H1 (cell line): Measurements from ENCODE around the gene HSF4. TPM values are rescaled to one million over a fixed set of nuclear protein-coding genes. Genes with fewer than 3 reads are reported as not detected.

Experiments
- CTCF ChIA-PET: fragments of 300-600 bp; sonication (Branson Sonifier 250); formaldehyde crosslinking; loops from one replicate; lab custom pipeline; 2021; ENCODE audit not compliant: partially characterized antibody; lab: Charles Lee
- POLR2A ChIA-PET: fragments of 300-600 bp; sonication (Branson Sonifier 250); formaldehyde crosslinking; loops from one replicate; lab custom pipeline; 2021; ENCODE audit warnings: inconsistent platforms; ENCODE audit not compliant: partially characterized antibody; lab: Charles Lee
- DNase-seq, 2 experiments: peaks; one replicate each; pipeline versions ENCODE4 v3.0.0 to v3.0.0-alpha.2; 2010 to 2022; ENCODE audit warnings: low spot score in 2 of 2, low read depth in 1 of 2, mixed read lengths in 1 of 2
- FAIRE-seq: peaks from 2 replicates; lab custom pipeline; 2011; peaks lifted over from hg19 to GRCh38; lab: Jason Lieb, UNC
- H2AFZ ChIP-seq: 2 replicates; pipeline ENCODE4 v1.8.1; 2012; ENCODE audit warnings: low read length, inconsistent platforms
- H2AK5ac ChIP-seq: 2 replicates; pipeline ENCODE4 v1.6.1; 2013; ENCODE audit warnings: low read depth, low read length
- H2BK120ac ChIP-seq: replicated peaks from 2 replicates; pipeline ENCODE3; 2013; ENCODE audit warnings: low read depth, low read length, inconsistent platforms
- H2BK12ac ChIP-seq: 2 replicates; pipeline ENCODE4 v1.6.1; 2013; ENCODE audit warnings: low read depth, low read length
- H2BK15ac ChIP-seq: 2 replicates; pipeline ENCODE4 v1.6.1; 2013; ENCODE audit warnings: low read length
- H2BK20ac ChIP-seq: 2 replicates; pipeline ENCODE4 v1.6.1; 2013; ENCODE audit warnings: low read length
- H2BK5ac ChIP-seq: 2 replicates; pipeline ENCODE4 v1.6.1; 2013; ENCODE audit warnings: low read depth, low read length
- H3K14ac ChIP-seq: 2 replicates; pipeline ENCODE4 v1.6.1; 2013; ENCODE audit warnings: inconsistent platforms; ENCODE audit not compliant: insufficient read length
- H3K18ac ChIP-seq: 2 replicates; pipeline ENCODE4 v1.6.1; 2013; ENCODE audit warnings: low read length; ENCODE audit errors: extremely low read depth
- H3K23ac ChIP-seq: 2 replicates; pipeline ENCODE4 v1.6.1; 2013; ENCODE audit warnings: inconsistent platforms; ENCODE audit not compliant: insufficient read length
- H3K23me2 ChIP-seq: 2 replicates; pipeline ENCODE4 v1.6.1; 2013; ENCODE audit warnings: low read depth, low read length
- H3K27ac ChIP-seq: 2 replicates; pipeline ENCODE4 v1.6.1; 2011; ENCODE audit warnings: low read depth, low read length, inconsistent platforms
- H3K27me3 ChIP-seq, 4 experiments: replicated peaks in 1 of 4; 1 replicate in 1 of 4; 2 replicates in 3 of 4; pipeline versions ENCODE4 v1.6.1 to v1.8.1; 2011 to 2013; ENCODE audit warnings: low read length in 3 of 4, mild to moderate bottlenecking in 3 of 4, inconsistent platforms in 2 of 4, mixed read lengths in 2 of 4, moderate library complexity in 1 of 4; ENCODE audit not compliant: control insufficient read depth in 3 of 4, insufficient read depth in 3 of 4; ENCODE audit errors: extremely low read depth in 1 of 4
- H3K36me3 ChIP-seq, 4 experiments: 2 replicates each; pipeline versions ENCODE4 v1.6.1 to v1.8.1; 2011 to 2013; ENCODE audit warnings: mild to moderate bottlenecking in 4 of 4, low read length in 3 of 4, moderate library complexity in 2 of 4, control low read depth in 1 of 4, inconsistent platforms in 1 of 4; ENCODE audit not compliant: insufficient read depth in 4 of 4, control insufficient read depth in 2 of 4
- H3K4ac ChIP-seq: replicated peaks from 2 replicates; pipeline ENCODE3; 2013; ENCODE audit warnings: low read length, low read depth, mixed read lengths, inconsistent platforms; ENCODE audit not compliant: insufficient read length
- H3K4me1 ChIP-seq, 4 experiments: replicated peaks in 1 of 4; 1 replicate in 1 of 4; 2 replicates in 3 of 4; pipeline versions ENCODE4 v1.6.1 to v1.8.1; 2011 to 2013; ENCODE audit warnings: low read length in 3 of 4, inconsistent platforms in 2 of 4, mixed read lengths in 1 of 4; ENCODE audit not compliant: insufficient read depth in 4 of 4, control insufficient read depth in 3 of 4
- H3K4me2 ChIP-seq, 2 experiments: 2 replicates each; pipeline versions ENCODE4 v1.6.1 to v1.8.1; 2011 to 2013; ENCODE audit warnings: low read depth in 2 of 2, low read length in 2 of 2, control low read depth in 1 of 2, inconsistent platforms in 1 of 2, mild to moderate bottlenecking in 1 of 2; ENCODE audit not compliant: insufficient read depth in 1 of 2
- H3K4me3 ChIP-seq, 4 experiments: fragments of 200-600, 300-600 bp in 1 of 4; sonication (generic), shearing (Covaris generic), sonication (Bioruptor Twin) in 1 of 4; 2 replicates each; pipeline versions ENCODE4 v1.5.1 to v1.8.1; 2011 to 2016; ENCODE audit warnings: low read length in 4 of 4, low read depth in 3 of 4, control low read depth in 2 of 4, inconsistent platforms in 2 of 4, mild to moderate bottlenecking in 2 of 4, mixed read lengths in 1 of 4, moderate library complexity in 1 of 4; ENCODE audit not compliant: insufficient read depth in 2 of 4; ENCODE audit errors: extremely low read depth in 1 of 4
- H3K56ac ChIP-seq: replicated peaks from 2 replicates; pipeline ENCODE3; 2013; ENCODE audit warnings: low read depth, mild to moderate bottlenecking, mixed read lengths, low read length, inconsistent platforms; ENCODE audit not compliant: insufficient read length
- H3K79me1 ChIP-seq: 2 replicates; pipeline ENCODE4 v1.6.1; 2013; ENCODE audit warnings: low read depth, low read length, control low read depth
- H3K79me2 ChIP-seq, 2 experiments: 2 replicates each; pipeline versions ENCODE4 v1.6.1 to v1.8.1; 2012 to 2013; ENCODE audit warnings: low read length in 2 of 2, mild to moderate bottlenecking in 2 of 2, inconsistent platforms in 1 of 2; ENCODE audit not compliant: insufficient read depth in 2 of 2, control insufficient read depth in 1 of 2
- H3K9ac ChIP-seq, 4 experiments: replicated peaks in 1 of 4; 1 replicate in 1 of 4; 2 replicates in 3 of 4; pipeline versions ENCODE4 v1.6.1 to v1.8.1; 2011 to 2013; ENCODE audit warnings: low read depth in 3 of 4, low read length in 3 of 4, control low read depth in 2 of 4, mild to moderate bottlenecking in 2 of 4, moderate library complexity in 2 of 4, inconsistent platforms in 1 of 4; ENCODE audit errors: extremely low read depth in 1 of 4
- H3K9me3 ChIP-seq, 2 experiments: 2 replicates each; pipeline versions ENCODE4 v1.6.1 to v1.8.1; 2012 to 2013; ENCODE audit warnings: mild to moderate bottlenecking in 2 of 2, moderate library complexity in 2 of 2, control low read depth in 1 of 2, inconsistent platforms in 1 of 2, low read depth in 1 of 2, low read length in 1 of 2, mixed read lengths in 1 of 2; ENCODE audit not compliant: insufficient read depth in 2 of 2
- H4K20me1 ChIP-seq, 2 experiments: replicated peaks in 1 of 2; 2 replicates each; pipeline versions ENCODE3 to v1.8.1; 2011 to 2013; ENCODE audit warnings: inconsistent platforms in 2 of 2, low read length in 2 of 2, mild to moderate bottlenecking in 1 of 2; ENCODE audit not compliant: insufficient read depth in 2 of 2, control insufficient read depth in 1 of 2
- H4K5ac ChIP-seq: 2 replicates; pipeline ENCODE4 v1.6.1; 2013; ENCODE audit warnings: low read length, low read depth, mixed read lengths, inconsistent platforms; ENCODE audit not compliant: insufficient read length
- H4K8ac ChIP-seq: 2 replicates; pipeline ENCODE4 v1.8.0; 2013; ENCODE audit warnings: mild to moderate bottlenecking, moderate library complexity, low read length, inconsistent platforms; ENCODE audit not compliant: insufficient read depth; ENCODE audit errors: extremely low read depth
- H4K91ac ChIP-seq: replicated peaks from 2 replicates; pipeline ENCODE3; 2013; ENCODE audit warnings: low read length, mixed read lengths, inconsistent platforms; ENCODE audit not compliant: insufficient read length
- CTBP2 ChIP-seq: IDR thresholded peaks from 2 replicates; pipeline ENCODE4 v1.7.0; 2011; ENCODE audit warnings: borderline replicate concordance, mild to moderate bottlenecking, moderate library complexity, mixed read lengths, low read length; ENCODE audit not compliant: insufficient read depth, insufficient read length
- JUND ChIP-seq: IDR thresholded peaks from 2 replicates; pipeline ENCODE4 v1.6.1; 2011; ENCODE audit warnings: mild to moderate bottlenecking, improper control_type of control experiment, low read length
- PHF8 ChIP-seq: fragments of 200-600 bp; sonication (generic); conservative IDR thresholded peaks from 2 replicates; pipeline ENCODE4 v1.7.1; 2012; ENCODE audit warnings: low read depth, mild to moderate bottlenecking, inconsistent platforms, low read length, moderate library complexity
- POLR2AphosphoS5 ChIP-seq: IDR thresholded peaks from 2 replicates; pipeline ENCODE4 v1.6.1; 2011; ENCODE audit warnings: low read depth, low read length
- SAP30 ChIP-seq: fragments of 300-600 bp; sonication (generic); IDR thresholded peaks from 2 replicates; pipeline ENCODE4 v1.7.1; 2012; ENCODE audit warnings: low read length, moderate library complexity, mild to moderate bottlenecking, inconsistent platforms; ENCODE audit not compliant: insufficient read depth, insufficient replicate concordance
- SP2 ChIP-seq: IDR thresholded peaks from 2 replicates; pipeline ENCODE4 v1.6.1; 2012; ENCODE audit warnings: mild to moderate bottlenecking, low read length, inconsistent platforms
- TBP ChIP-seq: IDR thresholded peaks from 2 replicates; pipeline ENCODE4 v1.6.1; 2011; ENCODE audit warnings: low read depth, low read length, improper control_type of control experiment
- ZNF274 ChIP-seq: IDR thresholded peaks from 2 replicates; pipeline ENCODE4 v1.7.0; 2012; ENCODE audit warnings: low read length, borderline replicate concordance; ENCODE audit errors: extremely low read depth
- WGBS, 2 experiments: shearing (Covaris generic) in 1 of 2; methylation state at CpG; one replicate each; pipeline versions ENCODE4 v1.1.6 to v1.1.7; 2013 to 2015; ENCODE audit warnings: low lambda C conversion rate in 2 of 2, mixed read lengths in 2 of 2, inconsistent platforms in 1 of 2, low coverage in 1 of 2, missing lambda C conversion rate in 1 of 2; ENCODE audit not compliant: insufficient replicate concordance in 2 of 2, insufficient coverage in 1 of 2, insufficient read length in 1 of 2; ENCODE audit errors: extremely low coverage in 1 of 2, missing lambda C conversion rate in 1 of 2; 5-methylcytosine and 5-hydroxymethylcytosine counted together
- polyA plus RNA-seq, 7 experiments: library from polyadenylated mRNA; depleted of rRNA in 3 of 7; stranded (reverse) in 5 of 7; unstranded in 2 of 7; fragments of >200 nt in 5 of 7; fragments of 200-250 nt in 2 of 7; gene quantifications; 1 replicate in 5 of 7; 2 replicates in 1 of 7; 4 replicates in 1 of 7; pipeline versions ENCODE4 v1.2.1 to v1.2.3, GENCODE V29; 2011 to 2013; ENCODE audit warnings: missing spikeins in 2 of 7, mixed read lengths in 2 of 7
- total RNA-seq: library from RNA; stranded (reverse); fragmentation: NEBNext Ultra II Directional; extraction: Animal tissue kit (Norgen Biotek cat#: 25700); gene quantifications from 2 replicates; pipeline ENCODE4 v1.2.1, GENCODE V29; 2021

The HSF4 gene
- total and polyA plus RNA-seq, 2 of the 8 experiments (the other 6 are each of a cell fraction or from before 2014, with no cell fraction given) = 0.14 TPM; not detected in 1

DNA sequence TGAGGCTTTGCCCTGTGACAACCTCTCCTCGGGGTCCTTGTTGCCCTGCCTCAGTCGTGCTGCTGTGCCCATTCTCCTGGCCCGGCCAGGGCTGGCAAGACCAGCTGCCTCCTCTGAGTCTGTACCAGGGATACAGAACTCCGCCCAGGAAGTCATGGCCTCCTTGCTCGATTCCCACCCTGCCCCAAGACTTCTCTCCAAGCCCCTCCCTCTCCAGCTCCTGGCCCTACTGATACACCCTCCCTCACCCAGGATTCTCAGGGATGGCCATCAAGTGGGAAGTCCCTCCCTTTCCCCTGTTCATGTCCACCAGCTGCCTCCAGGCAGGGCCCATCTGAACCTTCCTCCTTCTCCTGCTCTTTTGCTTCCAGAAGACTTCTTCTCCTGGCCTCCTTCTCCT is 51.2 kb downstream of the HSF4 start:
- H3K36me3 ChIP-seq = no peaks in the 10 kb centered on the region
- no peak overlapping the region for H3K56ac ChIP-seq
- no peak overlapping the region for H2BK12ac ChIP-seq
- ChIA-PET POLR2A (interaction anchor here (1.7 to 3.5 kb wide), 2 partner anchors 11 to 12 kb away, joined by 4 to 19 read pairs; partner anchors contain the start of gene TMEM208), CTCF (interaction anchor here (1.4 to 8.9 kb wide), 3 partner anchors 12 to 20 kb away, joined by 5 to 111 read pairs (median 6); partner anchors contain the start of genes E2F4, ELMO3 and TMEM208)
- H2AK5ac ChIP-seq = no peak overlapping the region
- H4K91ac ChIP-seq = no peak overlapping the region
- H4K8ac ChIP-seq = no peak overlapping the region; the same call in 1 of the 2 replicates
- no peak overlapping the region for H3K4ac ChIP-seq
- H3K79me1 ChIP-seq = no peaks in the 10 kb centered on the region
- no peak overlapping the region for H3K4me2 ChIP-seq
- DNase-seq (no peak), FAIRE-seq (no peak)
- no peaks in the 10 kb centered on the region for H3K79me2 ChIP-seq
- WGBS, 2 experiments = 82% methylated on average over 5 of the region's 5 CpGs; no CpG with 5 or more reads in 1 of the 2 experiments
- H2AFZ ChIP-seq = no peak overlapping the region
- no peaks in the 10 kb centered on the region; a peak in 1 of 7 replicates for H3K4me1 ChIP-seq
- no peak overlapping the region for H2BK120ac ChIP-seq
- H2BK5ac ChIP-seq = no peak overlapping the region
- H4K5ac ChIP-seq = no peak overlapping the region
- no peak overlapping the region for H3K23ac ChIP-seq
- no peak overlapping the region for H2BK15ac ChIP-seq
- H3K9ac ChIP-seq = no peak overlapping the region
- no peak overlapping the region for H2BK20ac ChIP-seq
- no peaks in the 10 kb centered on the region for H3K9me3 ChIP-seq
- TF ChIP-seq SAP30 (no peak), ZNF274 (no peak), JUND (no peak), PHF8 (no peak), TBP (no peak), SP2 (no peak), CTBP2 (no peak), POLR2AphosphoS5 (no peak)
- H3K23me2 ChIP-seq = no peaks in the 10 kb centered on the region
- peaks cover 0 to 12% (median 11%) of the 10 kb centered on the region in 4 experiments; a peak in 4 of 7 replicates for H3K27me3 ChIP-seq
- no peak overlapping the region for H3K4me3 ChIP-seq
- no peak overlapping the region for H3K18ac ChIP-seq
- H3K27ac ChIP-seq = no peak overlapping the region
- no peak overlapping the region for H3K14ac ChIP-seq
- H4K20me1 ChIP-seq = no peaks in the 10 kb centered on the region
